HT-29 (cell line): ENCODE results near the gene KRTAP4-4. TPM values are rescaled to one million over a fixed set of nuclear protein-coding genes. Genes with fewer than 3 reads are reported as not detected.
"Not testable (repeated sequence)": the region's sequence is repeated elsewhere in the genome, so short reads cannot be mapped to it uniquely, and the experiment has no call there.

ENCODE experiments used
- DNase-seq: peaks from one replicate; pipeline ENCODE4 v3.0.0-alpha.2; 2015; ENCODE audit warnings: low spot score
- total RNA-seq: library from RNA; depleted of rRNA; stranded (reverse); fragments of >200 nt; shearing (Covaris generic); gene quantifications from 2 replicates; pipeline ENCODE4 v1.2.3, GENCODE V29; 2014; rRNA removed

KRTAP4-4 gene
- not detected in 2 replicates for total RNA-seq

DNA sequence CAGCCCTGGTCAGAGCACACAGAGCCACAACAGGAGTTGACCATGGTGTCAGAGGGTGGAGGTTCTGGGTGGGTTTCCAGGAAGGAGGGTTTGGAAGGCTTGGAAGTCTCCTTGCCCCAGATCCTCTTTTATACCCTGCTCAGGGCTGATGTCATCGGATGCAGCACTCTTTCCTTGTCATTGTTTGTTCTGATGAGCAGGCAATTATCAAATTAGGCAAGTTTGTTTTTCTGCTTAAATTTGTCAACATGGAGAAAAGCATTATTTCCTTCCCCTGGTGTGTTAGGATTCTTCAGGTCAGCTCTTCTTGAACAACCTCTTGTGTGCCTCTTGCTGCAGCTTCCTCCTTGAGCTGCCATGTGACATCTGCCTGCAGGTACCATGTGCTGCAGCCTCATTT is at the start of gene KRTAP4-4:
Gene KRTAP4-4 (minus strand): TSS at position 101 of the 400 bp plus-strand sequence. CDS start 57 bp downstream, at position 44.
- no peak for DNase-seq

DNA sequence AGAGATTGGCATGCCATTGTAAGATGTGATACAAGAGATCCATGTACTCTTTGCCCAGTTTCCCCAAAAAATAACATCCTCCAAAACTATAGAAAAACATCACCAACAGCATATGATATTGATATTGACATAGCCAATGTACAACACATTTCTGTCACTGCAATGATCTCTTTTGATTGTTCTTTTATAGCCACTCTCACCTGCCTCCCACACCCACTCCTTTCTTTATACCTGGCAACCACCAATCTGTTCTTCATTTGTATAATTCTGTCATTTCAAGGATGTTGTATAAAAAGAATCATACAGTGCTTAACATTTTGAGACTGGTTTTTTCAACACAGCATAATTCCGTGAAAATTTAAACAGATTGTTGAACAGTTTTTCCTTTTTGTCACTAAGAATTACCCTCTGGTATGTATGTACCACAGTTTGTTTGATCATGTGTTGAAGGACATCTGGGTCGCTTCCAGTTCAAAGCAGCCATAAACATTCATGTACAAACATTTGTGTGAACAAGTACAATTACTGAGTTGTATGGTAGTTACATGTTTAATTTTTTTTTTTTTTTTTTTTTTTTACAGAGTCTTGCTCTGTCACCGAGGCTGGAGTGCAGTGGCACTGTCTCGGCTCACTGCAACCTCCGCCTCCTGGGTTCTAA is 39.0 kb upstream of the KRTAP4-4 start:
- no peak for DNase-seq

DNA sequence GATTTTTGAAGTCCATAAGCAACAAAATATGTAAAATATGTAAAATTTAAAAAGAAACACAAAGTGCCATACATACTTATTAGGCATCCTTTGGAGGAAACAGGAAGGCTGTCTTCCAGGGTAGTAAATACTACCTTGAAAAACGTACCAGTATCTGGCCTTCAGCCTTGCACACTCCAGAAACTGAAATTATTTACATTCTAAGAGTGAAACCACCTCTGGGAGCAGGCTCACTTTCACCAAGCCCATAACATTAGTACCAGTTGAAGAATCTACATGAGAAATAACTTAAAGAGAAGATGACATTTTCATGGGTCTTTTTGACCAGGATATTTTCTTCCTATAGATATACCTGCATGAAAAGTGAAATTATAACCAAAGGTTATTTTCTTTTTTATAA is 35.5 kb upstream of the KRTAP4-4 start:
- DNase-seq = no peak

DNA sequence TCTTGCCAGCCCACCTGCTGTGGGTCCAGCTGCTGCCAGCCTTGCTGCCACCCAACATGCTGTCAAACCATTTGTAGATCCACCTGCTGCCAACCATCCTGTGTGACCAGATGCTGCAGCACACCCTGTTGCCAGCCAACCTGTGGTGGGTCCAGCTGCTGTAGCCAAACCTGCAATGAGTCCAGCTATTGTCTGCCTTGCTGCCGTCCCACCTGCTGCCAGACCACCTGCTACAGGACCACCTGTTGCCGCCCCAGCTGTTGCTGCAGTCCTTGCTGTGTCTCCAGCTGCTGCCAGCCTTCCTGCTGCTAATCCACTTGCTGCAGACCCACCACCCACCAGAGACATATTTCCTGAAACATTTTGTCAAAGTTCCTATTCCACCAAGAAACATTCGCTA is 29.8 kb upstream of the KRTAP4-4 start:
- DNase-seq = no peak

DNA sequence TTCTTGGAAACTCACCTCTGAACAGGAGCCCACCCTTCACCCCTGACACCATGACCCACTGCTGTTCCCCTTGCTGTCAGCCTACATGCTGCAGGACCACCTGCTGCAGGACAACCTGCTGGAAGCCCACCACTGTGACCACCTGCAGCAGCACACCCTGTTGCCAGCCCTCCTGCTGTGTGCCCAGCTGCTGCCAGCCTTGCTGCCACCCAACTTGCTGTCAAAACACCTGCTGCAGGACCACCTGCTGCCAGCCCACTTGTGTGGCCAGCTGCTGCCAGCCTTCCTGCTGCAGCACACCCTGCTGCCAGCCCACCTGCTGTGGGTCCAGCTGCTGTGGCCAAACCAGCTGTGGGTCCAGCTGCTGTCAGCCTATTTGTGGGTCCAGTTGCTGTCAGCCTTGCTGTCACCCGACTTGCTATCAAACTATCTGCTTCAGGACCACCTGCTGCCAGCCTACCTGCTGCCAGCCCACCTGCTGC is 29.3 kb upstream of the KRTAP4-4 start, which contains the start of gene KRTAP9-1:
Gene KRTAP9-1 (plus strand): TSS at position 51 of the 482 bp plus-strand sequence. CDS start 0 bp downstream, at position 51.
- DNase-seq = not testable (repeated sequence)

DNA sequence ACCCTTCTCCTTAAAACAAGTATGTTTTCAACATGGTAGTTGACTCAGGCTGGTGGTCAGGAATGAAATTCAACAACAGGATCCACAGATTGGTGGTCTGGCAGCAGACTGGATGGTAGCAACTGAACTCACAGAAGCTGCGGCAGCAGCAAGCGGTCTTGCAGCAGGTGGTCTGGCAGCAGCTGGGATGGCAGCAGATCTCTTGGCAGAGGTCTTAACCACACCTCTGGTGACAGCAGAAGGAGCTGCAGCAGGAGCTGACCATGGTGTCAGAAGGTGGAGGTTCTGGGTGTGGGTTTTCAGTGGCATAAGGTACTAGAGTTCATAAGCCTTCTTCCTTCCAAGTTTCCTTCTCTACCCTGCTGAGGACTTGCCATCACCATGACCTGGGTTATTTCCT is 26.3 kb upstream of the KRTAP4-4 start:
- no peak for DNase-seq

DNA sequence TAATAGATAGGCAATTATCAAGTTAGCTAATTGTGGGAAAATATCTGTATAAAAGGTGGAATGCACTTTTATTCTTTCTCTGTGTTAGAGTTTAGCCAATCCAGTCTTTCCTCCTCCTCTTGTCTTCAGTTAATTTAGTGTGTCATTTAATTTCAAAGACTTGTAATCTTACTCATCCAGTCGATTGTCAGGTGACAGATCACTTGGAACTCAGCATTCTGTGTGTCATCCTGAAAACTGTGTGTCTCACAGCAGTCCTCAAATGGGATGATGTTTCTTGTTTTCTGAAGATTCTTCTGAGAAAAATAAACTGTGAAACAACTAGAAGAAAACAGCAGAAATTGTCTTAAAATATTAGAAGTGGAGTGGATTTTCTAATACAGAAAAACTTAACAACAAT is 24.5 kb upstream of the KRTAP4-4 start:
- DNase-seq = no peak

DNA sequence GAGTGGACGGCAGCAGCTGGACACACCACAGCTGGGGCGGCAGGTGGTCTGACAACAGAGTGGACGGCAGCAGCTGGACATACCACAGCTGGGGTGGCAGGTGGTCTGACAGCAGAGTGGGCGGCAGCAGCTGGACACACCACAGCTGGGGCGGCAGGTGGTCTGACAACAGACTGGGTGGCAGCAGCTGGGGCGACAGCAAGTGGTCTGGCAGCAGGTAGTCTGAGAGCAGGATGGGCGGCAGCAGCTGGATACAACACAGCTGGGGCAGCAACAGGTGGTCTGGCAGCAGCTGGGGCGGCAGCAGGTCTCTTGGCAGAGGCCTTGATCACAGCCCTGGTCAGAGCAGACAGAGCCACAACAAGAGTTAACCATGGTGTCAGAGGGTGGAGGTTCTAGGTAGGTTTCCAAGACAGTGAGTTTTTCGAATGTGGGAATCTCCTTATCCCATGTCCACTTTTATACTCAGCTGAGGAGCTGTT is 24.0 kb upstream of the KRTAP4-4 start, which contains the start of gene KRTAP4-1:
Gene KRTAP4-1 (minus strand): TSS at position 432 of the 482 bp plus-strand sequence. CDS start 57 bp downstream, at position 375.
- DNase-seq = no peak

DNA sequence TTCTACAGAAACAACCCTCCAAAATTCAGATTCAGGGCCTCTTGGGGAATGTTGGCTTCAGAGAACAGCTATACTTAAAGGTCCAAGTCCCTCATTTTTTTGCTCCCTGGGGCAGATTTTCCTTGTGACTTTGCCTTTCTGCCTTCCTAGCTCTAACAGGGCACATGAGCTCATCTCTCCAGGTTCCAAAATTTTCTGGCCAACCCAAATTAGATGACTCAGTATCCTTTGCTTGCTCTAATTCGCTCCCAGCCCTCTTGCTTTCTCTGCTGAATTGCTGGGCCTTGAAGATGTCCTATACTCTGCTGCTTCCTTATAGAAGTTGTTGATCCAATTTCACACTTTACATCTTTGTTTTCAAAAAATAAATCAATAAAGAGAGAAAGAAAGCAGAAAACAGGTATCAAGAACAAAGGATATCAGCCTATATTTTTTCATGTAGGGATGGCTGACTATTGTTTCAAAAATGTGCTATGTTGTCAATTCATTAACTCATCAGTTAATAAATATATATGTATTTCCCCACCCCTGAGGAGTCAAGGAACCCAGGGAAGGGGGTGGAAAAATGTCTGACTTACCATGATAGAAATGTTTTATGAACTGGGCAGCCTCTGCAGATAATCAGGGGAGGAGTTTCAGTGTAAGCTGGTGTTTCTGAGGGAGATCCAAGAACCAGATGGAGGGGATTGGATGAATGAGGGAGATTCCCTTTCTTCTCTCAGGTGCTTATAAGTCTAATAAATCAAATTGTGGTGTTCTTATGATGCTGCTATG is 18.5 kb upstream of the KRTAP4-4 start:
- no peak for DNase-seq

DNA sequence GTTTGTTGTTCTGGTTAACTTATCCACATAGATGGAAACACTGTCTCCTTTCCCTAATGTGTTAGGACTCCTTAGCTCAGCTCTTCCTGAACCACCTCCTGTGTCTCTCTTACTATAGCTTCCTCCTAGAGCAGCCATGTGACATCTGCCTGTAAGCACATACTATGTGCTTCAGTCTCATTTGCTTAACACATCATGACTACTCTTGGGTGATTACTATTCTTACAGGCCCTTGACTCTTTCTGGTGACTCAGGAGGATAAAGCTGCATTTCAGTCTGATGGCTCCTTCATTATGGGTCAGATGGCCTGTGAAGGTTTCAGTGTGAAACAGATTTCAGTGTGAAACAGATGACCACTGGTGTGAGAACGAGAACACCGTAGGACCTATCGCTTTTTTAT is 17.8 kb upstream of the KRTAP4-4 start:
- DNase-seq = no peak

DNA sequence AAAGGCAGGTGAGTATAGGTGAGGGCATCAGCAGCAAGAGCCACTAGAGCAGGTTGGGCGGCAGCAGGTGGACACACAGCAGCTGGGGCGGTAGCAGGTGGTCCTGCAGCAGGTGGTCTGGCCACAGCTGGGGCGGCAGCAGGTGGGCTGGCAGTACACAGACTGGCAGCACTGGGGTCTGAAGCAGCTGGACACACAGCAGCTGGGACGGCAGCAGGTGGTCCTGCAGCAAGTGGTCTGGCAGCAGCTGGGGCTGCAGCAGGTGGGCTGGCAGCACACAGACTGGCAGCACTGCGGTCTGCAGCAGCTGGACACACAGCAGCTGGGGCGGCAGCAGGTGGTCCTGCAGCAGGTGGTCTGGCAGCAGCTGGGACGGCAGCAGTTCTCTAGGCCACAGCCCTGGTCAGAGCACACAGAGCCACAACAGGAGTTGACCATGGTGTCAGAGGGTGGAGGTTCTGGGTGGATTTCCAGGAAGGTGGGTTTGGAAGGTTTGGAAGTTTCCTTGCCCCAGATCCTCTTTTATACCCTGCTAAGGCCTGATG is 17.3 kb upstream of the KRTAP4-4 start, which contains the start of gene KRTAP4-2:
Gene KRTAP4-2 (minus strand): TSS at position 495 of the 545 bp plus-strand sequence. CDS start 57 bp downstream, at position 438.
- DNase-seq = no peak

DNA sequence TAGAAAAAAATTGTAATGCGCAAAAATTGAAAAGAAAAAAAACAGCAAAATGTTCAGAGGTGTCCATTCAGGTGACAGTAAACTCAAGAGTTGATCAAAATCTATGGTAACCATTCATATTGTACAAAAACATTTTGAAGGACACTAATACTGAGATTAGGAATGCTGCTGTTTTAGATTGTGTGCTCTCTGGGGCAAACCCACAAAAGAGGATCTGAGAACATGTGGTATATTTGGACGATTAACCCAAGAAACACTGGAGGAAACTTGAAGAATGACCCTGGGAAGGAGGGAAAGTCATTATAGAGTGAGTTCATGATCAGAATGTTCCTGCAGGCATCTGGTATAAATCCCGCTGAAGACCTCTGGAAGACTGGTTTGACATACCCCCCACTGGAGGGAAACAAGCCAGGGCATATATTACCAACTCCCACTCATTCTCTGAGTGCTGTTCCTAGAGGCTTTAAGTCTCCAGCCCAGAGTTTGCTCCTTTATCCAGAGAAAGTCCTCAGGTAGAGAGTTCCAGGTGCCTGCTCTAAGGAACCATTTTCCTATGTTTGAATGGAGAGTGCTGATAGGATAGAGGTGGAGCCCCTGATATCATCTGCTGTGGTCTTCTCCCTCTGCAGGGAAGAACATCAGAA is 16.3 kb upstream of the KRTAP4-4 start:
- DNase-seq = no peak

DNA sequence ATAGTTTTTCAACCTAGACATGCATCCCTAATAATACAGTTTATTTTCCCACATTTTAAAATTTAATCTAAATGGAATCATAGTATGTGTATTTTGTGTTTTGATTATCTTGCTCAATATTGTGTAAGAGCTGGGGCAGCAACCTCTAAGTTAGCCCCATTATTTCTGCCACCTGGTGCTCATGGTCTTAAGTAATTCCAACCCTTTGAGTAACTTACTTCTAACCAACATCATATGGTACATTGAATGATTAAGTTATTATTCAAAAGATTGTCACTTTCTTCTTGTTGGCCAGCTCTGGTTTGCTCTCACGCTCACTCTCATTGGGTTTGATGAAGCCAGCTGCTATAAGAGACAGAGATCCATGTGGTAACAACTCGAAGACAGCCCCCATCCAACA is 11.3 kb upstream of the KRTAP4-4 start:
- no peak for DNase-seq

DNA sequence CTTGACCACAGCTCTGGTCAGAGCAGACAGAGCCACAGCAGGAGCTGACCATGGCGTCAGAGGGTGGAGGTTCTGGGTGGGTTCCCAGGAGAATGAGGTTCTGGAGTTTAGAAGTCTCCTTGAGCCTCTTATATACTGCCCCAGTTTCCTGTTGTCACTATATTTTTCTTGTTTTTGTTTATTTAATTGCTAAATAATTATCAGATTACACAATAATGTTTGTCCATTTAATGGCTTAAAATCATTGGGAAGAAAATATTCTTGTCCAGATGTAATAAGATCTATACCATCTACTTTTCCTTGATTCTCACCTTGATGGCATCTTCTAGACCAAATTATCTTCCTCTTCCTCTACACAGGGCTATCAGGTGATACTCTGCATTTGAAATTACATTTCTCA is 7.6 kb upstream of the KRTAP4-4 start, which contains the start of gene KRTAP4-3:
Gene KRTAP4-3 (minus strand): TSS at position 101 of the 400 bp plus-strand sequence. CDS start 49 bp downstream, at position 52.
- no peak for DNase-seq

DNA sequence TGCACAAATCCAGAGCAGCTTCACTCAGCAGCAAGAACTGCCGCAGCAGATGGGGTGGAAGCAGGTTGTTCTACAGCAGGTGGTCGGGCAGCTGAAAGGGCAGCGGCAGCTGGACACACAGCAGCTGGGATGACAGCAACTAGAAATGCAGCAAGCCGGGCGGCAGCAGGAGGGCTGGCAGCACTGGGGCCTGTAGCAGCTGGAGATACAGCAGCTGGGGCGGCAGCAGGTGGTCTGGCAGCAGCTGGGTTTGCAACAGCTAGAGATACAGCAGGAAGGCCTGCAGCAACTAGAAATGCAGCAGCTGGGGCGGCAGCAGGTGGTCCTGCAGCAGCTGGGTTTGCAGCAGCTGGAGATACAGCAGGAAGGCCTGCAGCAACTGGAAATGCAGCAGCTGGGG is 7.0 kb upstream of the KRTAP4-4 start:
- no peak for DNase-seq

DNA sequence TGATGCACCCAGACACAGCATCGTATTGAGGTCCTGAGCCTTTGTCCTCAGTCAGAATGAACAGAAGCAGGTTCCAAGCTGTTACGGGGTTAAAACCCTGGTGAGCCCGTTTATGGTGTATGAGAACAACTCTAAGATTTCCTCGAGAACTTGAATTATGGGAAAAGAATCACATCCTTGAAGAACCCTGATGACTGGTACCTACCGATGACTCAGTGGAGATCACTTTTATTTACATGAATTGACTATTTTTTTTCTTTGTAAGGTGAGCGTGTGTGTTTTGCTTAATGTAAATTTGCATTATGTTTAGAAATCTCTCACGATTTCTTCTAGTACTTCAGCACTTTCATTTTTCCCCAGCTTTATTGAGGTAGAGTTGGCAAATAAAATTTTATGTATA is 3.3 kb upstream of the KRTAP4-4 start:
- DNase-seq = no peak

DNA sequence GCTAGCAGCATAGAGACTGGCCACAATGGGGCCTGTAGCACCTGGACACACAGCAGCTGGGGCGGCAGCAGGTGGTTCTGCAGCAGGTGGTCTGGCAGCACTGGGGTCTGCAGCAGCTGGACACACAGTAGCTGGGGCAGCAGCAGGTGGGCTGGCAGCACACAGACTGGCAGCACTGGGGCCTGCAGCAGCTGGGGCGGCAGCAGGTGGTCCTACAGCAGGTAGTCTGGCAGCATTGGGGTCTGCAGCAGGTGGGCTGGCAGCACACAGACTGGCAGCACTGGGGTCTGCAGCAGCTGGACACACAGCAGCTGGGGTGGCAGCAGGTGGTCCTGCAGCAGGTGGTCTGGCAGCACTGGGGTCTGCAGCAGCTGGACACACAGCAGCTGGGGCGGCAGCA is 358 bp downstream of the KRTAP4-4 start:
- DNase-seq = not testable (repeated sequence)

DNA sequence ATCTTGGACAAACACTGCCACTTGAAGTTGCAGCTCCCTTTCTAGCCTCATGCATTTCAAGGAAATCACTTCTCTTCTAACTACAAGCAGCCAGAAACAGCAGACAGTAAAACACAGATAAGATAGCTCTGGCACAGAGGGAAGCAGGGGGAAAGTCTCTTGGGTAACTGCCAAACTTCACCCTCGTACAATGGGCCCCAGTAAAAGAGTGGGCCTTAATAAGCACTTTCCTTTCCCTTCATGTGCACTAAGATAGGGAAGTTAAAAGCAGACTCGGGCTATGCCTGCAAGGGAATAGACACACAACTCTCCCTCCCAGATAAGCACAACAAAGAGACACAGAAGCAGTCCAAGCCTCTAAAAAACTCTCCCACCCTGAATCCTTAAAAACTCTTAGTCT is 6.7 kb downstream of the KRTAP4-4 start:
- DNase-seq = no peak

DNA sequence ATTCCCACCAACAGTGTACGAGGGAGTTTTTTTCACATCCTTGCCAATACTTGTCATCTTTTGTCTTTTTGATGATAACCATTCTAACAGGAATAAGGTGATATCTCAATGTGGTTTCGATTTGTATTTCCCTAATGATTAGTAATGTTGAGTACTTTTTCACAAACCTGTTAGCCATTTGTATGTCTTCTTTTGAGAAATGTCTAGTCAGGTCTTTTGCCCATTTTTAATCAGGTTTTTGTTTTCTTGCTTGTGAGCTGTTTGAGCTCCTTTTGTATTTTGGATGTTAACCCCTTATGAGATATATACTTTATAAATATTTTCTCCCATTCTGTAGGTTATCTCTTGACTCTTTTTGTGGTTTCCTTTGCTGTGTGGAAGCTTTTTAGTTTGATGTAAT is 9.0 kb downstream of the KRTAP4-4 start:
- DNase-seq = no peak

DNA sequence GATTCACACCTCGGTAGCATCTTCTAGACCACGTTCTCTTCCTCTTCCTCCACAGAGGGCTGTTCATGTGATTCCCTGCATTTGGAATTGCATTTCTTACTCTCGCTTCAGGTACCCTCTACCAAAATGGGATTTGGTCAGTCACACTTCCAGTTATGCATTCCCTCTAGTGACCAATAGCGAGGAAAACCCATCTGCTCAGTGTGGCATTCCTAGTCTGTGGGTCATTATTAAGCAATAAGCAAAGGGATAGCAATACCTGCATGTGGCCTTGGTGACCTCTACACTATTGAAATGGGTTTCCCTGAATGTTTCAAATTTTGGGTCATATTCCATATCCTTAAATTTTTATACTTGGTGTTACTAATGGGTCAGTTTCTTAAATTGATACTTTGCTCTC is 10.5 kb downstream of the KRTAP4-4 start:
- DNase-seq = no peak

DNA sequence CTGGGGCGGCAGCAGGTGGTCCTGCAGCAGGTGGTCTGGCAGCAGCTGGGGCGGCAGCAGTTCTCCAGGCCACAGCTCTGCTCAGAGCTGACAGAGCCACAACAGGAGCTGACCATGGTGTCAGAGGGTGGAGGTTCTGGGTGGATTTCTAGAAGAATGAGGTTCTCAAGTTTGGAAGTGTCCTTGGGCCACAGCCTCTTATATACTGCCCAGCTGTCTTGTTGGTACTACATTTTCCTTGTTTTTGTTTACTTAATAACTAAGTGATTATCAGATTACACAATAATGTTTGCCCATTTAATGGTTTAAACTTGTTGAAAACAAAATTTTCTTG is 10.9 kb downstream of the KRTAP4-4 start, which contains the start of gene KRTAP4-5:
Gene KRTAP4-5 (minus strand): TSS at position 174 of the 334 bp plus-strand sequence. CDS start 58 bp downstream, at position 116.
- DNase-seq = no peak
